GM18868 (cell line): ENCODE data around the gene SLC10A1.

Experiments used
- ATAC-seq: cut with Tn5 transposase; IDR thresholded peaks from one replicate; pipeline ENCODE4 v1.9.1; 2021; ENCODE audit warnings: mild to moderate bottlenecking, moderate library complexity; ENCODE audit not compliant: unreplicated experiment

Gene SLC10A1

GRCh38 chr14:69808919-69809808 lies 12.1 kb upstream of the SLC10A1 start:
- no peak for ATAC-seq

GRCh38 chr14:69807192-69807591 lies 10.2 kb upstream of the SLC10A1 start:
- no peak for ATAC-seq

GRCh38 chr14:69804902-69805301 lies 7.9 kb upstream of the SLC10A1 start:
- ATAC-seq: no peak

GRCh38 chr14:69803753-69804152 lies 6.7 kb upstream of the SLC10A1 start:
- ATAC-seq: no peak

DNA sequence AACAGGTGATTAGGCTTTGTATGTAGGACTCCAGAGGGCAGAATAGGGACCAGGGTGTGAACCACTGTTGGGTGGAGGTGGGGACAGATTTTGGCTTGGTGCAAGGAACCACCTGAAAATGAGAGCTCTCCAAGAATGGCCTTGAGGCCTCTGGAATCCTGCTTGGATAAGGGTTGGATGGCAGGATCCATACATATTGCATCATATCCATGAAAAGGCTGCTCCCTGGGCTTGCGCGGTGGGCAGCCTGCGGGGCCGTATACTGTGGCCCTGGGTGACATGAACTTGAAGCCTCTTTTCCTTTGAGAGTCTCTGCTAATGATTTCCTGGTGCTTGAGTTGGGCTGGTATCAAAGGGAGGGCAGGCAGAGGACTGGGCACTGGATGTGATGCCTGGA lies 1.3 kb upstream of the SLC10A1 start:
- no peak for ATAC-seq

DNA sequence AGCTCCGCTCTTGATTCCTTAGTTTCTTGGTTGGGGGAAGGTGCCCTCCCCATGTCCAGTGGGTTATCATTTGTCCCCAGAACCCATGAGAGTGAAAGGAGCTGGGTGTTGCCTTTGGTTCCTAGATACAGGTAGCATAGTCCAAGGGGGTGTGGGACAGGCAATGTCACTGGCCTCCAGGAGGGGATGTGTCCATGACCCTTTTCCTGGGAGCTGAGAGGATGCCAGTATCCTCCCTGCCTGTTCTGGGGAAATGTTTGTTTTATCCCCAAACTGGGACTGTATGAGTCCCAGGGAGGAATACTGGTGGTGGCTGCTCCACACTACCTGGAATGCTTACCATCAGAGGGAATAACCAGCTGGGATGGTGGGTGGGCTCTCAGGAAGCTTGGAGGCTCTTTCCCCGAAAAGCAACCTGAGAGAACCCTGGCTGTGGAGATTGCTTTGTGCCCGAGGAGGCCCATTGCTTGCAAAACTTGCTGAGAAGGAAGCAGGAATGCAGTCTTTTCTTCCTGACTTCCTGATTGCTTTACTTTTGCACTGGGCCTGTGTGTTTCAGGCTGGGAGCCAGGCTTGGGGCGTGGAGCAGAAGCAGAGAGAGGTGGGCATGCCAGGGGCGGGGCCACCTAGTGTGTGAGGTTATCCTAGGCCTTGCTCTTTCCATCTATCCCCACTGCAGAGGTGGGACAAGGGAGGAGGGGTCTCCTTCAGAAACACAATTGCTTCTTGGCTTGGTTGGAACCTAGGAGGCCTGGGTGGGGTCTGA lies 715 bp upstream of the SLC10A1 start:
- ATAC-seq: no peak

DNA sequence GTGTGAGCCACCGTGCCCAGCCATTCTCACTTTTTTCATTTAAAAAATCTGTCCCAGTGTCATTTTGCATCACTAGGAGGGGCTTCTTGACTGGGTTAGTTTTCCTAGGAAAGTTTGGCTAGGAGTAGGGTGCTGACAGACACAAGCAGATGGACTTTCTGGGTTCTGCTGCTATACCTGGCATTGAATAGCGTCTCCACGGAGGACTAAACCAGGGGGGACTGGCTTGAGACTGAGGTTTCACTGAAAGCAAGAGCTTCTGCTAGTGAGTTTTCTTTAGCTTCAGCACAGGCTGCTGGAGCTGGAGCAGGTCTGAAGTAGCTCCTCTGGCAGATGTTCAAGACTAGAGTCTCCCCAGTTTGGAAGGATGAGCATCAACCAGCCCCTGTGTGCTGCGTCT lies 1.4 kb downstream of the SLC10A1 start:
- no peak for ATAC-seq

DNA sequence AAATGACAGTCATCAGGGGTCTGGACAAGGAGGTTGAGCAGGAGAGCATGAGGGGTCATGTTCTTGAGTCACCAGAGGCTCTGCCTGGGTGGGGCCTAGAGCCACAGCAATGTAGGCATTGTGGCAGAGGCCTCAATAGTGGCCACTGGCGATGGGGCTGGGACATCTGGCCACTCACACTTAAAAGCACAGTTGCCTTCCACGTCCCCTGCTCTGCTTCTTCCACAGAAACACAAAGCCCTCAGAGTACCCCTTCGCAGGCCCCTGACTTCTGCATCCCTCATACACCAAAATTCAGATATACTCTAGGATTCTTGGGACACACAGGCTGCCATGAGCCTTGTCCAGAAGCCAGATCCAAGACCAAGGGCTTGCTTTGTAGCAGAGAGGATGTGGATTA lies 2.2 kb downstream of the SLC10A1 start:
- no peak for ATAC-seq

- no peak for ATAC-seq
Measured at GRCh38 chr14:69792887-69793421, 4.1 kb downstream of the SLC10A1 start.

DNA sequence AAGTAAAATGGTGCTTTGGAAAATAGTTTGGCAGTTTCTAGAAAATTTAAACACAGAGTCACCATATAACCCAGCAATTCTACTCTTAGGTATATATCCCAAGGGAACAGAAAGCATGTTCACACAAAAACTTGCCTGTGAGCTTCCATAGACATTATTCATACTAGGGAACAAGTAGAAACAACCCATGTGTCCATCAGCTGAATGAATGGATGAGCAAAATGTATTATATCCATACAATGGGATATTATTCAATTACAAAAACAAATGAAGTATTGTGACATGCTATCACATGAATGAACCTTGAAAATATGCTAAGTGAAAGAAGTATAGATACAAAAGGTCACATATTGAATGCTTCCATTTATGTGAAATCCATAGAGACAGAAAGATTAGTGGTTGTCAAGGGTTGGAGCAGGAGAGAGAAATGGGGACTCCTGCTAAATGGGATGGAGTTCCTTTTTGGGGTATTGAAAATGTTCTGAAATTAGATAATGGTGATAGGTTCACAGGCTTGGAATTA lies 7.9 kb downstream of the SLC10A1 start:
- no peak for ATAC-seq

- no peak for ATAC-seq
Measured at GRCh38 chr14:69786603-69787002, 10.4 kb downstream of the SLC10A1 start.

GRCh38 chr14:69784942-69785341 lies 12.1 kb downstream of the SLC10A1 start:
- ATAC-seq: no peak

GRCh38 chr14:69780952-69781351 lies 16.1 kb downstream of the SLC10A1 start:
- ATAC-seq: no peak

DNA sequence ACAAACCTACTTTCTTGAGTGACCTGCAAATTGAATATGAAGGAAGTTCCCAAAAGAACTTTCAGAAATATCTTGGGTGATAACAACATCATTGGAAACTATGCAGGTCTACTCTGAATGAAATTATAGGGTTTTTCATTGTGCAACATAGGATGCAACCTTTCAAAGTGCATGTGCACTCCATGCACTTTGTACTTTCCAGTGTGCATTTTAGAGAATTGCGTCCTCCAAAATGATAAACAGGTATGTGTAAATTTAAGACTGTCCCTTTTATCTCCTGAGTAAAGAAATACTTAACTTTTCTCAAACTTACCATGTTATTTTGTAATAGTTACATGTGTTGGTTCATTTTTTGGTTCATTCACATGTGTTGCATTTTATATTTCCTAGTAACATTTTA lies 16.9 kb downstream of the SLC10A1 start:
- no peak for ATAC-seq

- no peak for ATAC-seq
Measured at GRCh38 chr14:69779088-69779487, 18.0 kb downstream of the SLC10A1 start.

GRCh38 chr14:69776875-69777453 lies 20.1 kb downstream of the SLC10A1 start:
- no peak for ATAC-seq

DNA sequence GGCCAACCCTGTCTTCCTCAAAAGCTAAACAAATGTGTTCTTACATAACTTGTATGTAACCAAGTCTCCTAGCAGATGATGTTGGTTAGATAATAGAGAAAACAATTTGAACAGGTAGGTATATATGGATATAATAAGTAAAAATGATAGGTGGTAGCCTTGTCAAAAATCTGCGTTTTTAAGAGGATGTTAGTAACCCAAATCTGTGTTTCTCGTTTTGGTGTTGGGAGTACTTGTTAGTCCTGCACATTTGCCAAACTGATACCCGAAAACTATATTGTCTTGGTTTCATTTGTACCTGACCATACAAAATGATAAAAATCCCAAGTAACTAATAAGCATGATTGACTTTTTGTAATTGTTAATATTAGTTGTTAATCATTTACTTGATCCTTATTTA lies 22.0 kb downstream of the SLC10A1 start:
- ATAC-seq: no peak

- ATAC-seq: no peak
Measured at GRCh38 chr14:69773571-69774276, 23.3 kb downstream of the SLC10A1 start.

DNA sequence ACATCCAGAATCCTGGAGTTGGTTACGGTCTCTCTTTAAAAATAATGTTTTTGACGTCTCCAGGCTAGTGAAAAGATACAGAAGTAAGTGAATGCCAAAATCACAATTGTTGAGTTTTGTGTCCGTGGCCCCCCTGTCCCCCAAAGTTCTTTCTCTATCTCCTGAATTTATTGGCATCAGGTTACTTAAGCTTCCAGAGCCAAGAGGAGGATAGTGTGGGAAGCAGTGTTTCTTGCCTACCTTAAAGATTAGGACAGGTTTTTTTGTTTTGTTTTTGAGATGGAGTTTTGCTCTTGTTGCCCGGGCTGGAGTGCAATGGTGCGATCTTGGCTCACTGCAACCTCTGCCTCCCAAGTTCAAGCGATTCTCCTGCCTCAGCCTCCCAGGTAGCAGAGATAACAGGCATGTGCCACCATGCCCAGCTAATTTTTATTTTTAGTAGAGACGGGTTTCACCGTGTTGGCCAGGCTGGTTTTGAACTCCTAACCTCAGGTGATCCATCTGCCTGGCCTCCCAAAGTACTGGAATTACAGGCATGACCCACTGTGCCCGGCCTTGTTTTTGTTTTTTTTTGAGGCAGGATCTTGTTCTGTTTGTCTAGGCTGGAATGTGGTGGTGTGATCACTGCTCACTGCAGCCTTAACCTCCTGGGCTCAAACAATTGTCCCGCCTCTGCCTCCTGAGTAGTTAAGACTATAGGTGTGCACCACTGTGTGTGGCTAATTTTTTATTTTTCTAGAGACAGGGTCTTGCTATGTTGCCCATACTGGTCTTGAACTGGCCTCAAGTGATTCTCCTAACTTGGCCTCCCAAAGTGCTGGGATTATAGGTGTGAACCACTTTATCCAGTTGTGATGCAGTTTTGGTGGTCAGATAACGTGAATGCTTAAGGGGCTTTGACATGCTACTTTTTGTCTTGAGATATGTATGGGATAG lies 24.7 kb downstream of the SLC10A1 start:
- no peak for ATAC-seq

DNA sequence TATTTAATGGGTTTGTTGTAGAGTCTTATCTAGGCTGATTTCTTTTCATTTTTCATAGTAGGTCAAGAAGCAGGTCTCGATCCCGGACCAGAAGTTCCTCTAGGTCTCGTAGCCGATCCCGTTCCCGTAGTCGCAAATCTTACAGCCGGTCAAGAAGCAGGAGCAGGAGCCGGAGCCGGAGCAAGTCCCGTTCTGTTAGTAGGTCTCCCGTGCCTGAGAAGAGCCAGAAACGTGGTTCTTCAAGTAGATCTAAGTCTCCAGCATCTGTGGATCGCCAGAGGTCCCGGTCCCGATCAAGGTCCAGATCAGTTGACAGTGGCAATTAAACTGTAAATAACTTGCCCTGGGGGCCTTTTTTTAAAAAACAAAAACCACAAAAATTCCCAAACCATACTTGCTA lies 25.9 kb downstream of the SLC10A1 start:
- no peak for ATAC-seq
